Activated CD4-positive, alpha-beta T cell treated with anti-CD3 and anti-CD28 coated beads, Interleukin-2, amount 50 U/mL, for 1 hour (primary cell): ENCODE measurements around the gene CXXC1.
"Not testable (repeated sequence)": the region's sequence is repeated elsewhere in the genome, so short reads cannot be mapped to it uniquely, and the experiment has no call there.

Experiments
- DNase-seq: peaks from one replicate; pipeline ENCODE4 v3.0.0-alpha.2; 2020

CXXC1 gene

GRCh38 chr18:50297621-50298442 is 10.3 kb upstream of the CXXC1 start:
- peak; percentile 54 for DNase-seq

- no peak for DNase-seq
Measured at GRCh38 chr18:50293039-50293438, 5.5 kb upstream of the CXXC1 start.

DNA sequence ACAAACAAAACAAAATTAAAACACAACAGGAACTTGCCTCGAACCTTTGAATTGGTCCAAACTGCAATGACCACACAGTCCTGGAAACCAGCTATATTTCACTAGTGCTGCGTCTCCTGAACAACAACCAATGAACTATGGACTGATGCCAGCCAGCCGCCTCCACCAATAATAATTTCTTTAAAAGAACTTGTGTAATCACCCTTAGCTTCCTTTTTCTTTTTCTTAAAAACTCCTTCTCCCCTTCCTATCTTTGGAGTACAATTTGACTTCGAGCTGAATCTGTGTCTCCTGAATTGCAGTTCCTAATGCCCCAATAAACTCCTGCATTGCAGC is 1.6 kb upstream of the CXXC1 start:
- DNase-seq = no peak

GRCh38 chr18:50288348-50289107 is 1.0 kb upstream of the CXXC1 start:
- not testable (repeated sequence) for DNase-seq

- no peak for DNase-seq
Measured at GRCh38 chr18:50287028-50287440, 458 bp downstream of the CXXC1 start.

GRCh38 chr18:50286391-50287027 is 983 bp downstream of the CXXC1 start:
- no peak for DNase-seq

GRCh38 chr18:50285631-50286321 is 1.7 kb downstream of the CXXC1 start:
- no peak for DNase-seq

DNA sequence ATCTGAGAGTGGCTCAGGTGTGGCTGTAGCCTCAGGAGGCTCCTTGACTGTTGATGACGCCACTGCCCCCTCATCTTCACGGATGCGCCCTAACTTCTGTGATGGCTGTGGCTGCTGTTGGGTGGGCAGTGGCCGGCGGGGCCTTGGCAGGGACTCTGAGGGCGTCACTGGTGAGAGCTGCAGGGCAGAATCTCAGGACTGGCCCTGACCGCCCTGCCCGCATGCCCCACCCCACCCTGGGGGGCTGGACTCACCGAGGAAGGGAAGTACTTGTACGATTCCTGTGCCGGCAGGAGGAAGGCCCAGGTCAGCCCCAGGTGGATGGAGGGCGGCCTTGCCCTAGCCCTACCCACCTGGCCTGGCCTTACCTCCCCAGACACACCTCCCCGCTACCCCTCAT is 2.4 kb downstream of the CXXC1 start:
- DNase-seq = no peak

- DNase-seq = no peak
Measured at GRCh38 chr18:50284255-50284885, 3.1 kb downstream of the CXXC1 start.

- no peak for DNase-seq
Measured at GRCh38 chr18:50283469-50284209, 3.9 kb downstream of the CXXC1 start.

GRCh38 chr18:50282521-50283335 is 4.8 kb downstream of the CXXC1 start:
- no peak for DNase-seq

GRCh38 chr18:50281972-50282520 is 5.4 kb downstream of the CXXC1 start:
- DNase-seq = no peak

DNA sequence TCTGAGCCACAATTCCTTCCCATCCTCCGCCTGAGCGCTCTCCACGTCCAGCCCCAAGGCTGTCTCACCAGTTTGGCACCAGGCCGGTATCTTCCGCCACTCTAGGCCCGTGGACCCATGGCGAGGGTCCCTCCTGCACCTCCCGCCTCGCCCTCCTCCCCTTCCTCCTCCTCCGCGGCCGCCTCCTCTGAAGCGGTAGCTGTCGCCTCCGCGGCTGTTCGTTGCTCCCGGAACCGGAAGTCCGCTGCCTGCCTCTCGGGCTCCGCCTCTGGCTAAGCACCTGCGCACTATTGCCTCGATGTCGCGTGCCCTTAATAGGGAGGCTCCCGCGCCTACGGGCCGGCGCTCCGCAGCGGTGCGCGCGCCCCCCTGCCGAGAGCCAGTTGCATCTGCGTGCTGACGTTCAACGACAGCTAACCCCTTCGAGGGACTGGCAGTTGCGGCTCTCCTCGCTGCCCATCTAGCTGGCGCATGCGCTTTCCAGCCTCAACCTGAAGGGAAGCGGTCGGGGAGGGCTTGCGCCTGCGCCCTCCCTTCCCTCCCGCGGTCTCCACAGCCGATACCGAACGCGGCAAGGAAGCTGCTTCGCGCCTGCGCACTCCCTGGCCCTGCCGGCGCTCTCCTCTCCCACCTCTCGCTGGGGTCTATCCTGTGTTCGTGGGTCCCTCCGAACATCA is 6.1 kb downstream of the CXXC1 start, which contains the start of gene MBD1:
MBD1 (minus strand) TSS at position 229 of the 677 bp plus-strand sequence. CDS start 1,531 bp downstream, outside the sequence.
- DNase-seq = peak; percentile 95

- DNase-seq = no peak
Measured at GRCh38 chr18:50280707-50281294, 6.7 kb downstream of the CXXC1 start.

- no peak for DNase-seq
Measured at GRCh38 chr18:50279752-50280151, 7.7 kb downstream of the CXXC1 start.

- DNase-seq = no peak
Measured at GRCh38 chr18:50277942-50278341, 9.6 kb downstream of the CXXC1 start.

DNA sequence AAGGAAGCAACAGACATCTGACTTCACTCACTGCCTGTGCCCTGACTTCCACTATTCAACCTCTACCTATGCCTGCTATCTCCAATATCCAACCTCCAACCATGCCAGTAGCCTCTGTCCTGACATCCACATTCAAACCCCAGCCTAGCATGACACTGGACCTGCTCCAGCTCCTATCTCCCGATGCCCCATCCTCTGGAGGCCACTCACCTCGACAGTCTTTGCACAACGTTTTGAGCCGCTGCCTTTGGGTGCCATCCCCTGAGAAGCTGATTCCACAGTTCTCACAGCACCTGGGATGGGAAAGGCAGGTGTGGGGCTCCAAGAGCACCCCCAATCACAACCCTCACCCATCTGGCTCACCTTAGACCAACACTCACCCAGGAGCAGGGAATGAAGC is 11.0 kb downstream of the CXXC1 start:
- no peak for DNase-seq

- DNase-seq = no peak
Measured at GRCh38 chr18:50275503-50276036, 11.9 kb downstream of the CXXC1 start.

DNA sequence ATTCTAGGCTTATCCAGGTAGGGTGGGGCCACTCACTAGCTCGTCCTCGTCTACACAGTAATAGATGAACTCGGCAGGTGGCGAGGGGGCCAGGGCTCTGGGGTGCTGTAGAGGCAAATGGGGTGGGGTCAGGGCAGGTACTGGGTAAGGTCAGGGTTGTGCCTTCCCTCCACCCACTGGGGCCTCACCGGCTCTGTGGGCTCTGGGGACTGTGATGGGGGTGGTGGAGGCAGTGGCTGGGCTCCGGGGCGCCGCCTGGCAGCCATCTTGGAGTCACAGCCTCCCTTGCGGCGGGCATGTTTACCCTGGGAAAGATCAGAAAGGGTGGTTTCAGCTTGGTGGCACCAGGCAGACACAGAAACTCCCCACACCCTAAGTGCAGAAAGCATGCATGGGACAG is 12.6 kb downstream of the CXXC1 start:
- DNase-seq = no peak
